HuH-7 (cell line): ENCODE results near the gene TAC4.
A peak's percentile ranks its signal among the peaks of the same experiment; 100 is the strongest.

Source experiments
- DNase-seq: peaks from one replicate; pipeline ENCODE4 v3.0.0; 2011; ENCODE audit warnings: low spot score

The TAC4 gene

GRCh38 chr17:49848019-49848473 lies at the start of gene TAC4:
TAC4 (minus strand) TSS chr17:49848069; CDS start chr17:49848017, 52 bp downstream.
- DNase-seq, result no peak

- DNase-seq, result no peak
Measured at GRCh38 chr17:49896860-49897259, 49.0 kb upstream of the TAC4 start.

- no peak for DNase-seq
Measured at GRCh38 chr17:49896222-49896621, 48.4 kb upstream of the TAC4 start.

- DNase-seq, result no peak
Measured at GRCh38 chr17:49895812-49896211, 47.9 kb upstream of the TAC4 start.

- no peak for DNase-seq
Measured at GRCh38 chr17:49894761-49895160, 46.9 kb upstream of the TAC4 start.

- no peak for DNase-seq
Measured at GRCh38 chr17:49891694-49892389, 44.0 kb upstream of the TAC4 start.

- DNase-seq, result no peak
Measured at GRCh38 chr17:49891271-49891670, 43.4 kb upstream of the TAC4 start.

GRCh38 chr17:49890852-49891251 lies 43.0 kb upstream of the TAC4 start:
- DNase-seq, result no peak

- no peak for DNase-seq
Measured at GRCh38 chr17:49890077-49890821, 42.4 kb upstream of the TAC4 start.

- DNase-seq, result no peak
Measured at GRCh38 chr17:49889500-49889899, 41.6 kb upstream of the TAC4 start.

GRCh38 chr17:49887744-49888360 lies 40.0 kb upstream of the TAC4 start:
- no peak for DNase-seq

GRCh38 chr17:49887086-49887743 lies 39.3 kb upstream of the TAC4 start:
- no peak for DNase-seq

- no peak for DNase-seq
Measured at GRCh38 chr17:49886036-49886435, 38.2 kb upstream of the TAC4 start.

- no peak for DNase-seq
Measured at GRCh38 chr17:49882434-49882833, 34.6 kb upstream of the TAC4 start.

GRCh38 chr17:49881054-49881402 lies 33.2 kb upstream of the TAC4 start:
- no peak for DNase-seq

- DNase-seq, result peak; percentile 97
Measured at GRCh38 chr17:49880291-49881053, 32.6 kb upstream of the TAC4 start.

GRCh38 chr17:49878931-49879904 lies 31.3 kb upstream of the TAC4 start:
- no peak for DNase-seq

GRCh38 chr17:49875685-49876084 lies 27.8 kb upstream of the TAC4 start:
- no peak for DNase-seq

GRCh38 chr17:49874911-49875310 lies 27.0 kb upstream of the TAC4 start:
- no peak for DNase-seq

- no peak for DNase-seq
Measured at GRCh38 chr17:49873926-49874325, 26.1 kb upstream of the TAC4 start.

- no peak for DNase-seq
Measured at GRCh38 chr17:49873466-49873865, 25.6 kb upstream of the TAC4 start.
